Astrocyte (in vitro differentiated cells and primary cell): ENCODE data around the gene GPC3. TPM values are rescaled to one million over a fixed set of nuclear protein-coding genes. Genes with fewer than 3 reads are reported as not detected.

Source experiments
- DNase-seq: peaks from one replicate; pipeline ENCODE4 v3.0.0-alpha.2; 2010; ENCODE audit warnings: low read depth
- FAIRE-seq: peaks from 2 replicates; lab custom pipeline; 2011; peaks lifted over from hg19 to GRCh38; lab: Jason Lieb, UNC
- H2AFZ ChIP-seq: 2 replicates; pipeline ENCODE4 v1.6.0; 2012; ENCODE audit warnings: low read depth, low read length, inconsistent platforms
- H3K27ac ChIP-seq: 2 replicates; pipeline ENCODE4 v1.5.1; 2011; ENCODE audit warnings: low read depth, low read length, inconsistent platforms
- H3K27me3 ChIP-seq: 2 replicates; pipeline ENCODE4 v1.6.0; 2011; ENCODE audit warnings: low read length, inconsistent platforms; ENCODE audit not compliant: insufficient read depth
- H3K36me3 ChIP-seq: 2 replicates; pipeline ENCODE4 v1.5.1; 2011; ENCODE audit warnings: low read length, inconsistent platforms; ENCODE audit not compliant: insufficient read depth
- H3K4me1 ChIP-seq: 2 replicates; pipeline ENCODE4 v1.5.1; 2011; ENCODE audit warnings: low read length, inconsistent platforms; ENCODE audit not compliant: insufficient read depth
- H3K4me2 ChIP-seq: 2 replicates; pipeline ENCODE4 v1.6.0; 2012; ENCODE audit warnings: low read length, inconsistent platforms
- H3K4me3 ChIP-seq: 2 replicates; pipeline ENCODE4 v1.5.1; 2011; ENCODE audit warnings: low read depth, mild to moderate bottlenecking, low read length, inconsistent platforms; ENCODE audit not compliant: insufficient read depth
- H3K79me2 ChIP-seq: 2 replicates; pipeline ENCODE4 v1.6.0; 2012; ENCODE audit warnings: mild to moderate bottlenecking, low read length, inconsistent platforms; ENCODE audit not compliant: insufficient read depth
- H3K9ac ChIP-seq: 2 replicates; pipeline ENCODE4 v1.6.0; 2012; ENCODE audit warnings: mild to moderate bottlenecking, low read length, inconsistent platforms
- H3K9me3 ChIP-seq: 2 replicates; pipeline ENCODE4 v1.5.1; 2012; ENCODE audit warnings: low read depth, mild to moderate bottlenecking, low read length, inconsistent platforms; ENCODE audit not compliant: insufficient read depth
- H4K20me1 ChIP-seq: 2 replicates; pipeline ENCODE4 v1.6.0; 2012; ENCODE audit warnings: low read length, inconsistent platforms; ENCODE audit not compliant: insufficient read depth
- H3K27ac Mint-ChIP-seq: one replicate; pipeline ENCODE4 v1.8.0; 2021; ENCODE audit warnings: mild to moderate bottlenecking, mixed read lengths; ENCODE audit not compliant: unreplicated experiment
- H3K27me3 Mint-ChIP-seq: one replicate; pipeline ENCODE4 v1.8.0; 2021; ENCODE audit warnings: low read depth, mixed read lengths; ENCODE audit not compliant: unreplicated experiment
- H3K36me3 Mint-ChIP-seq: one replicate; pipeline ENCODE4 v1.8.0; 2021; ENCODE audit warnings: low read depth, mixed read lengths; ENCODE audit not compliant: unreplicated experiment
- H3K4me1 Mint-ChIP-seq: one replicate; pipeline ENCODE4 v1.8.0; 2021; ENCODE audit warnings: low read depth, mixed read lengths; ENCODE audit not compliant: unreplicated experiment
- H3K4me3 Mint-ChIP-seq: one replicate; pipeline ENCODE4 v1.8.0; 2021; ENCODE audit warnings: mild to moderate bottlenecking, moderate library complexity, mixed read lengths; ENCODE audit not compliant: unreplicated experiment
- H3K9me3 Mint-ChIP-seq: one replicate; pipeline ENCODE4 v1.8.0; 2021; ENCODE audit warnings: mild to moderate bottlenecking, mixed read lengths; ENCODE audit not compliant: unreplicated experiment
- EZH2 ChIP-seq: IDR thresholded peaks from 2 replicates; pipeline ENCODE4 v1.6.1; 2012; ENCODE audit warnings: mild to moderate bottlenecking, low read length, inconsistent platforms; ENCODE audit not compliant: insufficient read depth
- total RNA-seq: library from RNA; stranded (reverse); gene quantifications from 2 replicates; pipeline ENCODE4 v1.2.1, GENCODE V29; 2021
- TF ChIP-seq, protein P1 (sequence below): IDR thresholded peaks from 2 replicates; pipeline ENCODE4 v1.5.1; 2011; ENCODE audit warnings: low read depth, mild to moderate bottlenecking, inconsistent platforms, low read length, moderate library complexity; ENCODE audit not compliant: insufficient read depth

GPC3 gene
- total RNA-seq, 1 donor from 2014 or later: 8.2 TPM

DNA sequence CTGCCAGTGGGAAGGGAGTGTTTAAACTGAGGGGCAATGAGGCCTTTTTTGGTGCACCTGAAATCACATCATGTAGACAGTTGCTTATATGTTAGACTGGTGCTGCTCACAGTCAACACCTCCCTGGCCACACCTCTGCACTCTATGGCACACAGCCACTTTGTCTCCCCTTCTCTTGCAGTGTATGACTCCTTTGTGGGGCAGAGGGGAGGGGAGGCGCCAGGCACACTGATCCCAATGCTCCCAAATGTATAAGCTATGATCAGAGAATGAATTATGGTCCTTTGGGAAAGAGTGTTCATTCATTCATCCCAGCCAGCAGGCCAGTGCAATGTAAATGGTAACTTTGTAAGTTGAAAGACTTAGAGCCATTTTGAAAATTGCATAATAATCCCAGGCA, 4.6 kb upstream of the GPC3 start:
- H3K4me3 Mint-ChIP-seq: no peak overlapping the region
- H3K27me3 Mint-ChIP-seq: no peaks in the 10 kb centered on the region
- Histone ChIP-seq H2AFZ (no peak overlapping the region), H3K4me1 (no peaks in the 10 kb centered on the region), H3K27me3 (no peaks in the 10 kb centered on the region), H3K4me2 (no peak overlapping the region), H3K79me2 (no peaks in the 10 kb centered on the region), H4K20me1 (no peaks in the 10 kb centered on the region), H3K4me3 (no peak overlapping the region), H3K36me3 (no peaks in the 10 kb centered on the region), H3K27ac (no peak overlapping the region), H3K9me3 (no peaks in the 10 kb centered on the region), H3K9ac (no peak overlapping the region)
- DNase-seq (no peak), FAIRE-seq (no peak)
- H3K9me3 Mint-ChIP-seq: no peaks in the 10 kb centered on the region
- no peak for TF ChIP-seq EZH2
- TF ChIP-seq, protein P1, sequence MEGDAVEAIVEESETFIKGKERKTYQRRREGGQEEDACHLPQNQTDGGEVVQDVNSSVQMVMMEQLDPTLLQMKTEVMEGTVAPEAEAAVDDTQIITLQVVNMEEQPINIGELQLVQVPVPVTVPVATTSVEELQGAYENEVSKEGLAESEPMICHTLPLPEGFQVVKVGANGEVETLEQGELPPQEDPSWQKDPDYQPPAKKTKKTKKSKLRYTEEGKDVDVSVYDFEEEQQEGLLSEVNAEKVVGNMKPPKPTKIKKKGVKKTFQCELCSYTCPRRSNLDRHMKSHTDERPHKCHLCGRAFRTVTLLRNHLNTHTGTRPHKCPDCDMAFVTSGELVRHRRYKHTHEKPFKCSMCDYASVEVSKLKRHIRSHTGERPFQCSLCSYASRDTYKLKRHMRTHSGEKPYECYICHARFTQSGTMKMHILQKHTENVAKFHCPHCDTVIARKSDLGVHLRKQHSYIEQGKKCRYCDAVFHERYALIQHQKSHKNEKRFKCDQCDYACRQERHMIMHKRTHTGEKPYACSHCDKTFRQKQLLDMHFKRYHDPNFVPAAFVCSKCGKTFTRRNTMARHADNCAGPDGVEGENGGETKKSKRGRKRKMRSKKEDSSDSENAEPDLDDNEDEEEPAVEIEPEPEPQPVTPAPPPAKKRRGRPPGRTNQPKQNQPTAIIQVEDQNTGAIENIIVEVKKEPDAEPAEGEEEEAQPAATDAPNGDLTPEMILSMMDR: no peak
- H3K36me3 Mint-ChIP-seq: no peaks in the 10 kb centered on the region
- H3K27ac Mint-ChIP-seq: no peak overlapping the region
- H3K4me1 Mint-ChIP-seq: peaks cover 2% of the 10 kb centered on the region

DNA sequence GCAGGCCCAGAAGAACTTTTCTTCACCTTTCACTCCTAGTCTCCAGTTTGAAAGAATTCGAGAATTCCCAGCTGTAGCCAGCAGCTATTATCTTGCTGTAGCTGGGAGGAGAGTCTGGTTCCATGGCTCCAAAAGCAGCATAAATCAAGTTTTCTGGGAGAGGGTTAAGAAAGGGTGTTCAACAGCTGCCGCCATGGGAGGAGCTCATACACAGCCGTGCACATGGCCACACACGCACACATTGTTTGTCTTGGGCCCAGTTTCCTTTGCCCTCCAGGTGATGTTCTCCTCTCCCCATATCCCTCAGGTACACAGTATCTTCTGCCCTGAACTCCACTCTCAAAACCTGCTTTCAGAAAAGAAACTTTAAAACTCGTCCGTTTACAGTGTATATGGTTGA, 4.1 kb upstream of the GPC3 start:
- H3K27ac ChIP-seq: no peak overlapping the region
- H3K4me3 Mint-ChIP-seq: no peak overlapping the region
- no peaks in the 10 kb centered on the region for H3K9me3 ChIP-seq
- H3K79me2 ChIP-seq: no peaks in the 10 kb centered on the region
- FAIRE-seq (no peak), DNase-seq (no peak)
- no peaks in the 10 kb centered on the region for H3K4me1 ChIP-seq
- no peak overlapping the region for H3K27ac Mint-ChIP-seq
- peaks cover 4% of the 10 kb centered on the region for H3K27me3 Mint-ChIP-seq
- peaks cover 1% of the 10 kb centered on the region for H3K27me3 ChIP-seq
- no peak overlapping the region for H3K9ac ChIP-seq
- peaks cover 2% of the 10 kb centered on the region for H3K4me1 Mint-ChIP-seq
- H3K36me3 ChIP-seq: no peaks in the 10 kb centered on the region
- no peaks in the 10 kb centered on the region for H4K20me1 ChIP-seq
- H3K4me2 ChIP-seq: no peak overlapping the region
- no peaks in the 10 kb centered on the region for H3K9me3 Mint-ChIP-seq
- no peak for TF ChIP-seq EZH2
- TF ChIP-seq, protein P1: no peak
- H3K36me3 Mint-ChIP-seq: no peaks in the 10 kb centered on the region
- no peak overlapping the region for H3K4me3 ChIP-seq
- H2AFZ ChIP-seq: no peak overlapping the region

DNA sequence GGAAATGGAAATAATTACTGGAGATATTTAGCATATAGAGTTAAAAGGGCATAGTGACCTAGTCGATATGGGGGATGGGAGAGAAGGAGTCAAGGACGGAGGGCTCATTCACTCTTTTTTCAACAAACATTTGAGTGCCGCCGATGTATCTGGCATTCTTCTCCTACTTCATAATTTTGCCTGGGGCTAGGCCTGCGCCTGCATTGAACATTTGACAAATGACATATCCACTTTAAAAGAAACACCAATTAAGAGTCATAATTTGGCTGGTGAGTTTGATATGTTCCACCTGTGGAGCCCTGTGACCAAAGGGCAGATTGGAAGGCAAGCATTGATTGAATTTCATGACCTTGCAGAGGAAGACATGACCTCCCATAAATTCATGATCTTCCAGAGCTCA, 2.6 kb upstream of the GPC3 start:
- no peak overlapping the region for H3K9ac ChIP-seq
- no peaks in the 10 kb centered on the region for H3K36me3 ChIP-seq
- H3K79me2 ChIP-seq: no peaks in the 10 kb centered on the region
- H3K9me3 ChIP-seq: no peaks in the 10 kb centered on the region
- Mint-ChIP-seq H3K4me1 (peaks cover 2% of the 10 kb centered on the region), H3K9me3 (no peaks in the 10 kb centered on the region), H3K36me3 (no peaks in the 10 kb centered on the region), H3K27ac (no peak overlapping the region), H3K4me3 (no peak overlapping the region), H3K27me3 (peaks cover 18% of the 10 kb centered on the region)
- no peak overlapping the region for H3K4me3 ChIP-seq
- peaks cover 8% of the 10 kb centered on the region for H3K27me3 ChIP-seq
- H3K27ac ChIP-seq: no peak overlapping the region
- FAIRE-seq (no peak), DNase-seq (no peak)
- no peak for TF ChIP-seq EZH2
- TF ChIP-seq, protein P1: no peak
- H3K4me2 ChIP-seq: no peak overlapping the region
- H3K4me1 ChIP-seq: no peaks in the 10 kb centered on the region
- no peak overlapping the region for H2AFZ ChIP-seq
- H4K20me1 ChIP-seq: no peaks in the 10 kb centered on the region
